HG03196 (cell line): ENCODE measurements around the gene RAB43.
"Not testable (repeated sequence)": the region's sequence is repeated elsewhere in the genome, so short reads cannot be mapped to it uniquely, and the experiment has no call there.

ENCODE experiments used
- ATAC-seq: cut with Tn5 transposase; IDR thresholded peaks from one replicate; pipeline ENCODE4 v1.9.1; 2021; ENCODE audit not compliant: unreplicated experiment

The RAB43 gene

DNA sequence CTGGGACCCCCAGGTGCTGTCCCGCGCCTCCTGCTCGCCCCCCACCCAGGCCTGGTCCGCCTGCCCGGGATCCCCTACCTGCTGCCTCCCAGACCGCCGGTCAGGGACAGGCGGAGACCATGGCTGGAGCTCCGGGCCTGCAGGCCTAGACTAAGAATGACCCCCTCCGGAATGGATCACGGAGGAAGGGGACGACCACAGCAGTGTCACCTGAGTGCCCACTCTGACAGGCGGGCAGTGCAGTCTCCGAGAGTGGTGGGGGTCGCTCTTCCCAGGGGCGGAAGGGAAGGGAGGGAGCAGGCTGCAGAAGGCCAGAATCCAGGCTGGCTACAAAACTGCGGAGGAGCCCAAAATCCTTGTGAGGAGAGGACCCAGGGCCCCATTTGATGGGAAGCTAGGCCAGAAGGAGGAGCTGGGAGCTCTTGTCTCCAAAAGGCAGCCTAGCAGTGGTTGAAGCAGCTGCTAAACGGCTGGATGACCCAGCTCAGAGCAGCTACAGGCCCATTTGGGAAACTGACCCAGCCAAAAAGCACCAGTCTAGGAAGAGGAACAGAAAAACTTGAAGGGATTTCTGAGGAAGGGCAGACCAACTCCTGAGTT, 908 bp upstream of the RAB43 start:
- no peak for ATAC-seq

DNA sequence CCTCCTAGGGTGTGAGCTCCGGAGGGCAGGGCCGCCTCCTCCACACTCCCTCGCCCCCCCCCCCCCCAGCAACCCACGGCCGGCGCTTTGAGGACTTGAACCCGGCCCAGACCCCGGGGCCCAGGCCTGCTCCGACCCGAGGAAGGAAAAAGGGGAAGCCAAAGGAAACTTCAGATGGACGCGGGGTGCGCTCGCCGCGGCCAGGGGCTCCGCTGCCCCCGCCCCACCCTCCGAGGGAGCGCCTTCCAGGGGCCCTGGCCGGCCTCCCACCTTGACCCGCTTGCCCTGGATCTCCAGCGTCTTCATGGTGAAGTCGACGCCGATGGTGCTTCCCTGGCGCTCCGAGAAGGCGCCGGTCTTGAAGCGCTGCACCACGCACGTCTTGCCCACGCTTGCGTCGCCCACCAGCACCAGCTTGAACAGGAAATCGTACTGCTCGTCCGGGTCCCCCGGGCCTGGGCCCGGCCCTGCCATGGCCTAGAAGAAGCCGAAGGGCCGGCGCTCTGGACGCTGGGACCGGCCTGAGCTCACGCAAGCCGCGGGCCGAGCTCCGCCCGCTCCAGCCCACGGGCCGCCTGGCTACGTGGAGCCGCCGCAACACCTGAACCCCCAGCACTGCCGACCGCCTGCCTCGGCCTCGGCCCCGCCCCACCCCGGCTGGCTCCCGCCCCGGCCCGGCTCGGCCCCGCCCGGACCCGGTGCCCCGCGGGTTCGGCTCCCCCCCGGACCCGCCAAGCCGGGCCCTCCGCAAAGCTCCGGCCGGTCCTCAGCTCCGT, 400 bp downstream of the RAB43 start:
- ATAC-seq = peak; percentile 11

DNA sequence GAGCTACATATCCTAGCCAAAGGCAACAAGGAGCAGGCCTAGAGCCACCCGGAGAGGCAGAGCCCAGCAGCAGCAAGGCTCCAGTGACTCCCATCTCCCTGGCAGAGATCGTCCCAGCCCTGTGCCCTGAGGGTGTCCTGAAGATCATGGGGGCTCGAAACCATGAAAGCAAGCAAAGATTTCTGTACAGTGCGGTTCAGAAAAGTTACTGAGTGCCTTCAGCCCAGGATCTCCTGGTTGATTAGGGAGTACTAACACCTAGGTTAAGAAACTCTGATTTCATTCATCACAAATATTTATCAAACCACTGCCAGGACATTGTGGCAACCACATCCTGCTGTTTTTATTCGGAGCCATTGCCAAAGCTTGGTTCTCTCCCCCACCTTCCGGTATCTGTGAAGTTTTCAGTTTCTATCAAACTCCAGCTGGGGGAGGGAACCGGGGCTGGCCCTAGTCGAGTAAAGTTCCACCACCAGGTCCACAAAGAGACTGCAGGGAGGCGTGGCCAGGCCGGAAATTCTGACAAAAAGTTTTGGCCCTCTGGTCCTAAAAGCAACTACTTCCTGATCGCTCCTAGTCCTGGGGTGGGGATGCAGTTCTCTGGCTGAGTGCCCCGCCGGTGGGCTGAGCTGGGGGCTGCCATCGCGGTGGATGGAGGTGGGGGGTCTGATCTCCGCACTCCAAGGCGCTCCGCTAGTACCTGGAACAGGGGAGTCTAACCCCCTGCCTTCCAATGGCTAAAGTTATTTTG, 1.2 kb downstream of the RAB43 start:
- ATAC-seq = peak; percentile 73

- ATAC-seq = no peak
Observed at GRCh38 chr3:129119365-129120100, 2.1 kb downstream of the RAB43 start.

DNA sequence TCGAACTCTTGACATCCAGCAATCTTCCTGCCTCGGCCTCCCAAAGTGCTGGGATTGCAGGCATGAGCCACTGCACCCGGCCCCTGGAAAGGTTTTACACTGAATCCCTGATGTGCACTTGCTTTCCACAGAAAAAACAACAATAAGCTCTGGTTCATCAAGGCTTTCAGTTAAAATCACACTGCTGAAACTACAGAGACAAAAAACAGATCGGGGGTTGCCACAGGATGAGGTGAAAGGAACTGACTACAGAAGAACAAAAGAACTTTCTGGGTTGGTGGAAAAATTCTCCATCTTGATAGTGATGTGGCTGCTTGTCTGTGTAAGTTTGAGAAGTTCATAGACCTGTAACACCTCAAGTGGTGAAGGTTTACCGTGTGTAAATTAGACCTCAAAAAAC, 2.9 kb downstream of the RAB43 start:
- no peak for ATAC-seq

- no peak for ATAC-seq
Observed at GRCh38 chr3:129117134-129117533, 4.5 kb downstream of the RAB43 start.

- ATAC-seq = no peak
Observed at GRCh38 chr3:129116482-129116946, 5.1 kb downstream of the RAB43 start.

DNA sequence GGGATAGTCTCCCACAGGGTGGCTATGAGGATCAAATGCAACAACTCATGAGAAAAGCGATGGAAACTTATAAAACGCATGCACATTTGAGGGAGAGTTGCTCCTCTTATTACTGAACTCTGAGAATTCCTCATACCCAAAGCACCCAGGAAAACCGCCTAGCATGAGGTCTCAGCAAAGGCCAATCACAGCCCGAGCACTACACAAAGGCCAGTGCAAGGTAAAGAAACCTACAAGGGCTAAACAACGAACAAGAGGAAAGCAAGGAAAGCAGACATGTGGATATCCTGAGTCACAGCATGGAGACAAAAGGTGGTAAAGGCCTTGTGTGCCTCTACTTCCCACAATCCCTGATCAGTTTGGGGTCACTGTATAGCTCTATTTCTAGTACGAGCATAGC, 7.1 kb downstream of the RAB43 start:
- no peak for ATAC-seq

DNA sequence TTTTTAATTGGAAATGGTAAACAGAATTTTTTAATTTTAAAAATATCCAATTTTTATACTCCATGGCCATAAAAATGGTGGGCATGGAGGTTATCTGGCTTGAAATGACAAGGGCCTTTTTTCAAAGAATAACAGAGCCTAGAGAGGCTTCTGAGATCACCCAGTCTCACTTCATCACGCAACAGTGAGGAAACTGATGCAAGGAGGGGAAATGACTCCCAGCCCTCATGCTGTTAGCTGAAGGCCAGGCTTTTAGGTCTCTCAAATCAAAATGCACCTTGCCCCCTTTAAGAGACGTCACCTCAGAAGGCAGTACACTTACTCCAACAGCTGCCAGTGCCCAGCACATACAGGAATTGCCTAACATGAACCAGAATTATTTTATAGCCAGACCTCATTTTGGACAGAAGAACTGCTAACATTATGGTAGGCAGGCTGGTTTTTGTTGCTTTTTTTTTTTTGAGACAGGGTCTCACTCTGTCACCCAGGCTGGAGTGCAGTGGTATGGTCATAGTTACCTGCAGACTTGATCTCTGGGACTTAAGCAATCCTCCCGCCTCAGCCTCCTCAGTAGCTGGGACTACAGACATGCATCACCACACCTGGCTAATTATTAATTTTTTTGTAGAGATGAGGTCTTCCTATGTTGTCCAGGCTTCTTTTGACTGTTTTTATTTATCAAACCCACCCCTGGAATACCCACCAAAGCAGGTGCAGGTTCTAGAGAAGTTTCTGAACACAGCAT, 9.1 kb downstream of the RAB43 start:
- ATAC-seq = no peak

DNA sequence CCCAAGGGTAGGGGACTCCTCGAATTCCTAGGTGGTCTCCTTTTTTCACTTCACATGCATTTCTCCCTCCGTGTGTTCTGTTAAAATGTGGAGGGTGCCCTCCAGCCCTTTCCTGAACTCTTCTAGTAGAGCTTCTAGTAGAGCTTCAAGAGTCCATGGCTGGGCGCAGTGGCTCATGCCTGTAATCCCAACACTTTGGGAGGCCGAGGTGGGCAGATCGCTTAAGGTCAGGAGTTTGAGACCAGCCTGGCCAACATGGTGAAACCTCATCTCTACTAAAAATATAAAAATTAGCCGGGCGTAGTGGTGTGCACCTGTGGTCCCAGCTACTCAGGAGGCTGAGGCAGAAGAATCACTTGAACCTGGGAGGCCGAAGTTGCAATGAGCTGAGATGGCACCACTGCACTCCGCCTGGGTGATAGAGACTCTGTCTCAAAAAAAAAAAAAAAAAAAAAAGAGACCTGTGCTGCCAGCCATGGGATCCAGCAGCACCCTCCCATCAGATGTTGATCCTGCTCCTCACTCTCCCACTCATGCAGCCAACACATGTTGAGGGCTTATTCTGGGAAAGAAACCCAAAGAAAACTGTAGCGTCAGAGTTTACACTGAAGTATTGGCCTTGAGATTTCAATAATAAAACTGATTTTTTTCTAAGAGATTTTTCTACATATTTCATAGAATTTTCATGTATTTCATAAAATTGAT, 10.4 kb downstream of the RAB43 start:
- not testable (repeated sequence) for ATAC-seq

DNA sequence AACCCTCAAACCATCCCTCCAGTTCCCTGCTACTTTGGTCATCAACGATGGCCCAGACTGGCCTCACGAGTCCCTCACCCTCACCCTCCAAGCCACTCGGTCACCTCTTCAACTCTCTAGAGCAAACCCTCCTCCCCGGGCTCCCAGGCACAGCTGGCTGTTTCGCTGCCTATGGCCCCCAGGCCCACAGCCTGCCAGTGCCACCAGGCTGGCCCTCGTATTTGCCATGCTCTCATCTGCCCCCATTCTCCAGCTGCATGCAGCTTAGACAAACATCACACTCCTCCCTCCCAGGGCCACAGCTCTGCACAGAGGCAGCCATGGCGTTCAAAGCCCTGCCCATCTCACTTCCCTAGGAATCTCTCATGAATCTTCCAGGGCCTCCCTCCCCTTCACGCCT, 13.8 kb downstream of the RAB43 start:
- ATAC-seq = no peak

DNA sequence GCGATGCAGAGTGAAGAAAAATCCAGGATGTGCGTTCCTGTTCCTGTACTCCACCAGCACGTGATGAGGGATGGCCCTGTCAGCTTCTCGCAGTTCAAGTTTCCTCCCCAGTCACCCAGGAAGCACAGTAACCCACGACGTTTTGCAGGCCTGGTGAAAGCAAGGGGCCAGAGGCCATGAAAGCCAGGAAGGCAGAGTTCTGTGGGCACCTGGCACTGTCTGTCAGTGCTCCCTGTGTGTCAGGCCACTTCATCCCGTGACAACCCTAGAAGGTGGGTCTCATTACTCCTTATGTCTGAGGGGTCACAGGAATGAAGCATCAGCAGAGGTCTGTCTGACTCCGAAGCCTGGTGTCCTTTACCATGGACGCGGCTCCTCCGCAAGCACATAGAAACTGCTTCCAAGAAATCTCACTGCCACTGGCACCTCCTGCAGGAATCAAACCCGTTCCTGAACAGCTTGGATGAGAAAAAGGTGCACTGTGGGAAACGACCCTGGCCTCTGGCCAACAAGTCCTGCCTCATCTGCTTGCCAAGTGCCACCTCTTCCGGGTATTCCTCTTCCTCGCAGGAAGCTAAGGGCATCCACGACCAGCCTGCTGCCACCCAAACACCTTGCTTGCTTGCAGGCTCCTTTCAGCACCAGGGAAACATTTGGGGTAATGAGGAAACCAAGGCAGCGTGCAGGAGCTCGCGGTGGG, 14.6 kb downstream of the RAB43 start:
- ATAC-seq = no peak

DNA sequence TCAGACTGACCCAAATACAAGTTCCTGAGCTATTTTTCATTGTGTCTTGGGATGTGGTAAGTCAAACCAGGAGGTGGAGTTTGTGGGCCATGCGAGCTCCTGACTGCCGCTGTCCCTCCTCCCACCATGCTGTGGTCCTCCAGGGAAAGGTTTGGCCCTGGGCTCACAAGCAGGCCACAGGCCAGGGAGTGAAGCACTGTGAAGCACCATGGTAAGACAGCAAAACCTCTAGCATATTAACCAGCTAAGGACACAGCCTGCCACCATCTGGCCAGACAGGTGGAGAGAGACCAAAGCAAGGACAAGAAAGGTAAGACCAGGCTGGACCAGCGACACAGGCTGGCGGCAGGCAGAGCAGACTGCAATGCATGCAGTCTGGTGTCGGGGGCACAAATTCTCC, 15.3 kb downstream of the RAB43 start:
- ATAC-seq = no peak

DNA sequence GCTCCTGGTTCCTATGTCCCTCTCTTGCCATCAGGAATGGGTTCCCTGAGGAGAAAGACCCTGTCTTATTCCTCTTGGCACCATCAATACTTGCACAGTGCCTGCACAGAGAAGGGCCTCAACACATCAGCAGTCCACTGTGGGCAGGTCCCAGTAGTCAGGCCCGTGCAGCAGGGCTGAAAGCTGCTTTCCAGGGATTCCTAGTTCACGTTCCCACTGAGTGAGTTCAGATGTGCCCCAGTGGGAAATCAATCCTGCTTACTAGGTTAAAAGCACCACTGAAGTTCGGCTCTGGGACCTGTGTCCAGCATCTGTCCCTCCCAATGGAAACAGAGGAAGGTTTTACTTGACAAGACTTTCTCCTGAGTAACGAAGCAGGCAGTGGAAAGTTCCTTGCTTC, 15.7 kb downstream of the RAB43 start:
- ATAC-seq = no peak

DNA sequence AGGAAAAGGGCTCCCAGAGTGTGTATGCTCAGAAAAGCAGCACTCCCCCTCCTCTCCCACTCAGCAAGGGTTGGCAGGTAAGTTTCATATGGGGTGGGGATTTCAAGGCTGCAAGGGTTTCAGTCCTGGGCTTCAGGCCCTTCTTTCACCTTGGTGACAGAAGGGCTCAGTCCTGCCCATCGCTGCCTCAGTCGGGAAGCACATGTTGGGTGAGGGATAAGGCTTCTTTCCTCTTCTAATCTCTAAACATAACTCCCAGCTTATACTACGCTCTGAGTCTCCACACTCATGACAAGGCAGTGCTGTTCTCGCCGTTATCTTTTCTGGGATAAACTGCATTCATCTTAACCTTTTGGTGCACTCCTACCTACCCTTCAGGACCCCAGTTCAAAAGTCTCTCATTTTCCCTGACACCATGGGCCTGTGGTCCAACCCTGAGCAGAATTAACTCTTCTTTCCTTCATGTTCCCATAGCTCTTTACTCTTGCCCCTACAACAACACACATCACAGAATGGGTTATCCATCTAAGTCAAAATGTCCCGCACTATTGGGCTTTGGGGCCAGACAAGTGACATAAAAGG, 17.0 kb downstream of the RAB43 start:
- ATAC-seq = no peak

DNA sequence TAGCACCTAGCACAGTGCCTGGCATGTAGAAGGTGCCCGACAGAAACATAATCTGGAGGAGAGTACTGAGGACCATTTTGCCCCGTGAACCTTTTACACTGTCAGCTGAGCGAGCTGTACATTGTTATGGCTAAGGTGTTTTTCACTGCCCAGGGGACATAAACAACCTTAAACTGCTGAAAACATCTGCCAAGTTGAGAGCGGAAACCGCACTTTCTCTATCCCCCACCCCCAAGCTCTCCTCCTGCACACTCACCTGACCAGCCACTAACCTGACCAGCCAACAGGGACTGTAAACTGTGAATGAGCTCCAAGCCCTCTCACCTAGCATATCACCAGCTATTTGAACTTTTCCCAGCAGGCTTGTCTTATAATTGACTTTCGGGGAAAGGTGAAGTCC, 17.6 kb downstream of the RAB43 start:
- no peak for ATAC-seq

GRCh38 chr3:129103296-129103695, 18.3 kb downstream of the RAB43 start:
- ATAC-seq = no peak

DNA sequence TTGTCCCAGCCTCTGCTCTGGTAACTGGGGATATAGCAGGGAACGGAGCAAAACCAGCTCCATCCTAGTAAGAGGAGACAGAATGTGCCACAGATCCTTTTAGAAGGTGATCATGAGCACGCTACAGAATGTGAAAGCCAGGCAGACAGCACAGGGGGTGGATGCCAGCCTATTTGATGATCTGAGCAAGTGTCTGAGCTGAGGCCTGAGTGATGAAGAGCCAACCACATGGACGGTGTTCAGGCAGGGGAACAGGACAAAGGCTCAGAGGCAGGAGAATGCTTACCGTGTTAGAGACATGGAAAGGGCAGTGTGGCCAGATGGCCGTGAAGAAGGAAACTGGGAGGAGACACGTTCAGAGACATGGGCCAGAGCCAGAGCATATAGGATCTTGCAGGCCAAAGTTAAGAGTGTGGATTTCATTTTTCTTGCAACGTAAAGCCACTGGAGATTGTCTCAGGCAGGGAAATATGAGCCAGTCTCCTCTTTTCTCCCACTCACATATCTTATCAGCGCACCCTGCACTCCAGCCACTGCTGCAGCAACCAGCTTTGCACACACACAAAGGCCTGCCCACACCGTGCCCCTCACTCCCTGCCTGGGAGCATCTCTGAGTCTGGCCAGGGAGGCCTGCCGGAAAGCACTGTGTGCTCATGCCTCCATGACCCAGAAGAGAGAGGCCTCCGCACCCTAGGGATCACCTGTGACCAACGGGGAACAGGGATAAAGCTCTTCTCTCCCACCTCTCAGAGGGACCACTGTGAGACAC, 20.1 kb downstream of the RAB43 start:
- ATAC-seq = no peak
